ENCODE measurements around the gene KBTBD6. TPM values are rescaled to one million over a fixed set of nuclear protein-coding genes. Genes with fewer than 3 reads are reported as not detected.

KBTBD6 gene
- total RNA-seq, 1 donor from 2014 or later, result 5.3 TPM

- Histone ChIP-seq H3K27ac (replicated peaks) (no peak overlapping the region), H3K9me3 (replicated peaks) (peaks cover 58% of the 10 kb centered on the region), H3K4me1 (no peaks in the 10 kb centered on the region), H3K36me3 (peaks cover 42% of the 10 kb centered on the region), H3K4me3 (no peak overlapping the region), H3K27me3 (ENCODE audit: low read depth) (no peaks in the 10 kb centered on the region)
- no peak for TF ChIP-seq CTCF (IDR thresholded peaks at IDR 0.05; ENCODE audit: borderline replicate concordance)
- intact Hi-C loops (cut with micrococcal nuclease), result no loop called here
- DNase-seq, result no peak
Measured at GRCh38 chr13:41152005-41152404, 19.4 kb upstream of the KBTBD6 start.

GRCh38 chr13:41150058-41150457 is 17.5 kb upstream of the KBTBD6 start:
- intact Hi-C loops (cut with micrococcal nuclease), result no loop called here
- Histone ChIP-seq H3K4me3 (no peak overlapping the region), H3K27ac (replicated peaks) (no peak overlapping the region), H3K9me3 (replicated peaks) (peaks cover 58% of the 10 kb centered on the region), H3K4me1 (no peaks in the 10 kb centered on the region), H3K36me3 (peaks cover 45% of the 10 kb centered on the region), H3K27me3 (ENCODE audit: low read depth) (no peaks in the 10 kb centered on the region)
- no peak for TF ChIP-seq CTCF (IDR thresholded peaks at IDR 0.05; ENCODE audit: borderline replicate concordance)
- no peak for DNase-seq

GRCh38 chr13:41148419-41149283 is 16.0 kb upstream of the KBTBD6 start:
- Histone ChIP-seq H3K4me3 (no peak overlapping the region), H3K27ac (replicated peaks) (no peak overlapping the region), H3K4me1 (no peaks in the 10 kb centered on the region), H3K9me3 (replicated peaks) (peaks cover 58% of the 10 kb centered on the region), H3K27me3 (ENCODE audit: low read depth) (no peaks in the 10 kb centered on the region), H3K36me3 (peaks cover 45% of the 10 kb centered on the region)
- no peak for TF ChIP-seq CTCF (IDR thresholded peaks at IDR 0.05; ENCODE audit: borderline replicate concordance)
- intact Hi-C loops (cut with micrococcal nuclease), result no loop called here
- DNase-seq, result no peak

- no peaks in the 10 kb centered on the region for H3K4me1 ChIP-seq
- TF ChIP-seq CTCF (IDR thresholded peaks at IDR 0.05; ENCODE audit: borderline replicate concordance), result no peak
- no peak overlapping the region for H3K4me3 ChIP-seq
- peaks cover 36% of the 10 kb centered on the region for H3K36me3 ChIP-seq
- peaks cover 32% of the 10 kb centered on the region for H3K9me3 ChIP-seq (replicated peaks)
- no peaks in the 10 kb centered on the region for H3K27me3 ChIP-seq (ENCODE audit: low read depth)
- no peak overlapping the region for H3K27ac ChIP-seq (replicated peaks)
- intact Hi-C loops (cut with micrococcal nuclease), result no loop called here
- DNase-seq, result no peak
Measured at GRCh38 chr13:41145136-41145908, 12.7 kb upstream of the KBTBD6 start.

GRCh38 chr13:41144576-41144975 is 12.0 kb upstream of the KBTBD6 start:
- no peak overlapping the region for H3K27ac ChIP-seq (replicated peaks)
- H3K36me3 ChIP-seq, result peaks cover 29% of the 10 kb centered on the region
- H3K4me3 ChIP-seq, result no peak overlapping the region
- DNase-seq, result no peak
- no peaks in the 10 kb centered on the region for H3K4me1 ChIP-seq
- no peaks in the 10 kb centered on the region for H3K27me3 ChIP-seq (ENCODE audit: low read depth)
- H3K9me3 ChIP-seq (replicated peaks), result peaks cover 25% of the 10 kb centered on the region
- intact Hi-C loops (cut with micrococcal nuclease), result no loop called here
- TF ChIP-seq CTCF (IDR thresholded peaks at IDR 0.05; ENCODE audit: borderline replicate concordance), result no peak
